ENCODE data around the gene SGPL1.
"Not testable (repeated sequence)": the region's sequence is repeated elsewhere in the genome, so short reads cannot be mapped to it uniquely, and the experiment has no call there.

SGPL1 gene

DNA sequence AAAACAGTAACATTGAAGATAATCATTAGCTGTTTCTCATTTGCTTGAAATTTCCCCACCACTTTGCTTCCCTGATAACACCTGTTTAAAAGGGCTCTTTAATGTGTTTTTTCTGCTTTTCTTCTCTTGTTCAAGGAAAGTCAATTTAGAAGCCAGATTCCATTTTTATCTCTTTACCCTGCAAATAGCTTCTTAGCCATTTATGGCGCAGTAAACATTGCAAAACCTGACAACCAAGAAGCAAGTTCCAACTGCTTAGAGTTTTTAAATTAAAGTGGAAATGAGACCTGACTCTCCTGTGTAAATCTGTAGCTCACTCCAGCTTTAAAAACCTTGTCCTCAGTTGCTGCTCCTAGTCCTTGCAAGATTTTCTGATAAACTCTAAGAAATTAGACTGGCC lies 30.1 kb downstream of the SGPL1 start:
- DNase-seq = no peak

DNA sequence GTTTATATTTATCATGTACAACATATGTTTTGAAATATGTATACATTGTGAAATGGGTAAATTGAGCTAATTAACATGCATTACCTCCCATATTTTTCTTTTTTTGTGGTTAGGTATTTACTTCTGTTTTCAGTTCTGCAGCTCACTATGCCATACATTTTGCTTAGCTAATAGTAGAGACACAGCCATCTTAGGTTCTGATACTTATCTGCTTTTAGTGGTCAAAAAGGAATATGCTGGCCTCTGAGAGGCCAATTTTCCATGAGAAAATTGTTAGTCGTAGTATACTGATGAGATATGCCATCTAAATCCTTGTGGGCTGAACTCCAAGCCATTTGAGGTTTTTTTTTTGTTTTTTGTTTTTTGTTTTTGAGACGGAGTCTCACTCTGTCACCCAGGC lies 31.0 kb downstream of the SGPL1 start:
- DNase-seq = no peak

DNA sequence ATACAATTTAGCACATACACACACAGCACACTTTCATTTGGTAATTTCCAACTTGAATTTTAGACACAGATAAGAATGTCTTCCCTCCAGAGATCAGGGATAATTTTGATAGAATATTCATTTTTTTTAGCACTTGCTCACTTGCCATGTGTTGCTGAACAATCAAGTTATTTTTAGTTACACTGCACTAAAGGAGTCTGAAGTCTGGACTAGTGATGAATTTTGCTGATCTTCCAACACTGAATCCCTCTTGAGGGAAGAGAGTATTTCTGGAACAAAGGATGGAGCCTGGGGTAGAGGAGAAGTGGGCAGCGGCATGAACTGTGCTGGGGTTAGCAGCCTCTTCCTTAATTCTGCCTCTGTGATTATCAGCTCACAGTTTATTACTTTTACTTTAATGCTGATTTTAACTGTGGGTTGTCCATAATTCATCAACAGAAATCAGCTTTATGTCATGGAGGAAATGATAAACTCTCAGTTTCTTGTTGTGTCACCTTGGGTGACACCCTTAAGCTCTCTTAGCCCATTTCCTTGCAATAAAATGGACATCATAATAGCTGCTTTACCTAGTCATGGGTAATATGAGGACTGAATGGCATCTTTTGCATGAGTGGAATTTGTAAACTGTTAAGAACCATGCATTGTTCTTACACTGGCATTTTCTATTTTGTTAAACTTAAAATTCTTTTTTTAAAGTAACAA lies 32.1 kb downstream of the SGPL1 start:
- DNase-seq = no peak

DNA sequence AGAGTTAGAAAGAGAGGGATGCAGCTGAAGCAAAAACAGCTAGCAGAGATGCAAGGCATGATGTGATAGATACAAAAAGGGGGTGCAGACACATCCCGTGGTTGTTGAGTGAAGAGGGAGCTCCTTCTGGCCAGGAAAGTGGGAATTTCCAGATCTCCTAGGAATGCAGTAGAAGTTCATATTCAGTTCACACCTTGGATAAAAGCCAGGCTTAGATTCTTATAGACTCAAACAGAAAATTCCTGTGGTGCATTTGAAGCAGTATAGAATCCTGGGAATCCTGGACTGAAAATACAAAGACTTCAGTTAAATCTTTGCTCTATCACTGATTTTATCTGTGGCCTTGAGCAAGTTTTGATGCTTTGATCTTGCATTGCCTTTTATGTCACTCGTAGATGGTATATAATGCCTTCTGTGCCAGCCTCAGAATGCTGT lies 33.9 kb downstream of the SGPL1 start:
- DNase-seq = peak; percentile 78

DNA sequence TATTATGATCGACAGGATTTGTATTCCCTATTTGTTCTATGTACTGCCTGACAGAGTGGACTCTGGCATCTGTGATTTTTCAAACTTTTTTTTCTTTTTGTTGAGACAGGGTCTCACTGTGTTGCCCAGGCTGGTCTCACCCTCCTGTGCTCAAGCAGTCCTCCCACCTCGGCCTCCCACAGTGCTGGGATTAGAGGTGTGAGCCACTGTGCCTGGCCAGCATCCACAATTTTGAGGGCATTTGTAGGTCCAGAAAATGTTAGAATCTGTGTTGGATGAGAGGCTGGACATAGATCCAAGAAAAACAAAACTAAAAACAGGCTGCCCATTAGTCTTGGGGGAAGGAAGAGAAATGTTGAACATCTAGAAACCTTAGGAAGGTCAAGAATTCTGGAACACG lies 34.3 kb downstream of the SGPL1 start:
- DNase-seq = no peak

DNA sequence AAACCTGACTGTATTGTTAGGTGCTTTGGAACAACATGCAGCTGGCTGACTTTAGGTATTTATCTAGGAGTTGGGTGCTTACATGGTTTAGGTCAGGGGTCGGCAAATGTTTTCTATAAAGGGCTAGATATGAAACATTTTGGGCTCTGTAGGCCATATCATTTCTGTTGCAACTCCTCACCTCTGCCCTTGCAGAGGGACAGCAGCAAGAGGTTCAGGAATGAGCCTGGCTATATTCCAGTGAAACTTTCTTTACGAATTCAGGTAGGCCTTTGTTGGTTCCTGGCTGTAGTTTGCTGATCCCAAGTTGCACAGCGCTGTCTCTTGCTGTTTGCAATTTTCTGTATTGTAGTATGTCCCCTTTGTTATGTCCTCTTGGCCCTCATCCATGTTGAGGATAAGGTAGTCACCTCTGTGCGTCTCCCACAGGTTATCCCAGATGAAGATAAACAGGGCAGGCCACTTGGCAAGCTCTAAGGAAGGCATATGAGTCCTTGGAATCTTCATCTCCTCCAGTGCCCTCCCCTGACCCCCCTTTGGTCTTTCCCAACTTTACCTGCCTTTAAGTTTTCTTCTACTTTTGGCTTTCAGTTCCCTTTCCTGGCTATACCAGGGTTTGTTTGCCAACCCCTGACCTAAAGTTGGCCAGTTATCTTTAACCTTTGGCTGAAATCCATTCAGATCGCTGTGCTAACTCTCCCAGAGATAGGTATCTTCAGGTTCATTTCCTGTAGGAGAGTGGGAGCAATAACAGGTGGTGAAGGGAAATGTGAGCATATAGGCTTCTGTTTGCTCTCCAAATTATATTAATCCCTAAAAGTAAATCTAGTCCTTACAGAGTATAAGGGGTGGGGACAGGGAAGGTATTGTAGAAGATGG lies 36.1 kb downstream of the SGPL1 start:
- no peak for DNase-seq

DNA sequence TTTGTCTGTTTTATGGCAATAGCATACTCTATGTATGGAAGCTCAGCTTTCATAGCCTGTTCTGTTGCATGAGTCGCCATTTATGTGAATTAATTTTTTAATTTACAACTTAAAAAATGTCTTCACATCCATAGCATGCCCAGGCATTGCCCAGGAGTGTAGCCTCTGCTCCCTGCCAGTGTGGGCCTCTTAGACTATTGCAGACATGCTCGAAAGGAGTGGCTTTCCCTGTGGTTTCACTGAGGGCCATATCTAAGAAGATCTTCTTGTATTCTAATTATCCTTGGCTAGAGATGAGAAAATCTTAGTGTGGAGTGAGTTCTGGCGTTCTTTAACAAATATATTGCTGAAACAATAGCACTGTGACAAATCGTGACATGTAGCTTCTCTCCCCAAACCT lies 37.3 kb downstream of the SGPL1 start:
- no peak for DNase-seq

DNA sequence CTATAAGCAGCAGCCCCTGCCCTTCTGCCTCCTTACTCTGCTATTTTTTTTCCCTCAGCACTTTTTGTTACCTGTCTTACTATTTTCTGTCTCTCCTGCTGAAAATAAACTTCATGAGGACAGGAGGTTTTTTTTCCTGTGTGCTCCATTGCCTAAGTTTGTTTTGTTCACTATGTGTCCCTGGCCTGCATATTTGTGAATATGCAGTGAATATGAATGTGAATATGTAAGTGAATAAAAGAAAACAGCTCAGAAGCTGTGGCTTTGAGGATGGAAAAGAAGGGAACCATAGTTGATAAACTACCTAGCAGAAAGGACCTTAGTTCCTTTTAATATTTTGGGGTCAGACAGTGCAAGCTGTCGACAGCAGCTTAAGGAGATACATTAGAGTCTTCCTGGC lies 37.7 kb downstream of the SGPL1 start:
- no peak for DNase-seq

DNA sequence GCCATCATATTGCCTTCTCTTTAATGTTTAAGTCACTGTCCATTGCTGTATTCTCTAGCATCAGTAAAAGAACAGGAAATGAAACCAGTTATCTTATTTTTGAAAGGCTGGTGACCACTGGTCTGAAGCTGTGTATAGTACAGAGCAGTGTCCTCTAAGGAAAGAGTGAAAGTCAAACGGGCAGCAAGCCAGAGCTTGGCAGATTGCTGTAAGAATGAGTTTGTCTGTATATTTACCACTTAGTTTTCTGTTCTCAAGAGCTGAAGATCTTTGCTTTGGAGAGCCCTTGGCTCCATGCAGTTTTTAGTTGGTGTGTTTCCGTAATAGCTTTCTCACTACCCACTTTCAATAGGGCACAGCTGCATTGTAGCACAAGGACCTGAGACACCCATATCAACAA lies 40.7 kb downstream of the SGPL1 start:
- no peak for DNase-seq

DNA sequence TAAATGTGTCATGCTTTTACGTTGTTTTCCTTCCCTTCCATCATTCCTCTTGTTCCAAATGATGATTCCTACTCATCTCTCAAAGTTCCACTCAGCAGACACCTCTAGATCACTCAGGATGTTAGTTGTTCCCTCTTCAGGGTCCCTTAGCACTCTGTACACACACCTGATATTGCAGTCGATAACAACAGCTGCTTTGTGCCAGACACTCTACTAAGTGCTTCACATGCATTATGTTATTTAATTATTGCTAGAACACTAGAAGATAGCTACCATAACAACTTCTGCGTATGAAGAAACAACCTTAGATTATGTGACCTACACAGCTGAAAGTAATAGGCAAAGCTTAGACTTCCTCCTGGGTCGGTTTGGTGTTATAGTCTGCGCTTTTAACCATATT lies 43.0 kb downstream of the SGPL1 start:
- no peak for DNase-seq

DNA sequence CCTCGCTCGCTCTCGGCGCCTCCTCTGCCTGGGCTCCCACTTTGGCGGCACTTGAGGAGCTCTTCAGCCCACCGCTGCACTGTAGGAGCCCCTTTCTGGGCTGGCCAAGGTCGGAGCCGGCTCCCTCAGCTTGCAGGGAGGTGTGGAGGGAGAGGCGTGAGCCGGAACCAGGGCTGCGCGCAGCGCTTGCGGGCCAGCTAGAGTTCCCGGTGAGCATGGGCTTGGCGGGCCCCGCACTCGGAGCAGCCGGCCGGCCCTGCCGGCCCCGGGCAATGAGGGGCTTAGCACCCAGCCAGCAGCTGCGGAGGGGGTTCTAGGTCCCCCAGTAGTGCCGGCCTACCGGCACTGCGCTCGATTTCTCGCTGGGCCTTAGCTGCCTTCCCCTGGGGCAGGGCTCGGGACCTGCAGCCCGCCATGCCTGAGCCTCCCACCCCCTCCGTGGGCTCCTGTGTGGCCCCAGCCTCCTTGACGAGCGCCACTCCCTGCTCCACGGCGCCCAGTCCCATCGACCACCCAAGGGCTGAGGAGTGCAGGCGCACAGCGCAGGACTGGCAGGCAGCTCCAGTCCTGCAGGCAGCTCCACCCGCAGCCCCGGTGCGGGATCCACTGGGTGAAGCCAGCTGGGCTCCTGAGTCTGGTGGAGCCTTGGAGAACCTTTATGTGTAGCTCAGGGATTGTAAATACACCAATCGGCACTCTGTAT lies 45.9 kb downstream of the SGPL1 start:
- not testable (repeated sequence) for DNase-seq

DNA sequence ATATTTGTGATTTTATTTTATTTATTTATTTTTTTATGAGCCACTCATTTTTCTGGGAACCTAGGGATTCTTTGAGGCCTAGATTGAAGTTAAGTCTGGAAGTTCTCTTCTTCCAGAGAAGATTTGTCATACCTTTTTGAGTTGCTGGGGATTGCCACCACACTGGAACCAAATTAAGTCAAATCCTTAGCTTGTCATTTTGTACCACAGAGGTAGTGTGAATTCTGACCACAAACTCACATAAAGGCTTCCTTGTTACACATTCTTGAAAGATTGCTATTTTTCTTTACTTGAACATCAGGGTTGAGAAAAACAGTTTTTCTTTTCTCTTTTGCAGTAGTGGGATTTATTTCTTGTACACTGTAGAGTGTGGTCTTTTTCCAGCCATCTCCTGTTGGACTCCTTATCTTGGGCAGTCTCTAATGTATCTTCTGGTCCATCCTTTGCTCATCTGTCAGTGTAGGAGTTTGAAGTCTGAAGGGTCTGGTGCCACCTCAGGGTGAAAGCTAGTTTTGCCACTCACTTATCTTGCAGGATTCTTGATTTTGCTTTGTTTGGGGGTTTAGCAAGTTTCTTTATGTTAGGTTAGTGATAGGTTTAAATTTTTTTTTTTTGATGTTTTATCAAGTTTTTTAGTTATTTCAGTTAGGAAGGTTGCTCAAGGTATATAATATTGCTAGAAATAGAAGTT lies 47.9 kb downstream of the SGPL1 start:
- no peak for DNase-seq

DNA sequence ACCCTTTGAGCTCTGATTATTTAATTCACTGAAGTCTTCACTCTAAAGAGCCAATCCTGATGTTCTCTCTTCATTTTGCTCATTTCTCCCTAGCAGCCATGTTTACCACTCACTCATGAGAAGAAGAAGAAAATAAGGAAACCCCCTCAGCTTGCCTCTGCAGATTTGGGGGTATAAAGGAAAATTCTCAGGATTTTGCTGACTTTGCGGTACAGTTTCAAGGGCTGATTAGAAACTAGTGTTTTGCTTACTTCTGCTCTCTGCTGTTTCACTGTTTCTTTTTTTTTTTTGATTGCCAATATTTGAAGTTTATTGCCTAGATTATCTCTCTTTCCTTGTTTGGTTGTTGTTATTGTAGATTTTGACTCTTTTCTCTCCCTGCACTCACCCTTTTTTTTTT lies 49.2 kb downstream of the SGPL1 start:
- DNase-seq = no peak

DNA sequence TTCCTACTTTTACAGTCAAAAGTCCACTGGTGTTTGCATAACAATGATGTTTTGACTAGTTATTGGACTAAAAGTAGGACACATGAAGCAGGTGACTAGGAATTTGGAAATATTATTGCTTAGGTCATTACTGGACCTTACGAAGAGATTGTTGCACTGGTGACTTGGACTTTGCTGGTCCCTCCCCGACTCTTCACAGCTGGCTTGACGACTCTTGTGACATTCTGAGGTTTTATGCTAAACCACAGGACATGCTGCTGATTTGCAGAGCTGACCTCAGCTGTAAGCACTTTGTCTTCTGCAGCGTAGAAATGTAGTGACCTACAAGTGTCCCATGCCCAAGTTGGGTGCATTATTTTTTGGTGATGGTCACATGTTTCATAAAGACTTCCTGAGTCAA lies 50.7 kb downstream of the SGPL1 start:
- DNase-seq = no peak

DNA sequence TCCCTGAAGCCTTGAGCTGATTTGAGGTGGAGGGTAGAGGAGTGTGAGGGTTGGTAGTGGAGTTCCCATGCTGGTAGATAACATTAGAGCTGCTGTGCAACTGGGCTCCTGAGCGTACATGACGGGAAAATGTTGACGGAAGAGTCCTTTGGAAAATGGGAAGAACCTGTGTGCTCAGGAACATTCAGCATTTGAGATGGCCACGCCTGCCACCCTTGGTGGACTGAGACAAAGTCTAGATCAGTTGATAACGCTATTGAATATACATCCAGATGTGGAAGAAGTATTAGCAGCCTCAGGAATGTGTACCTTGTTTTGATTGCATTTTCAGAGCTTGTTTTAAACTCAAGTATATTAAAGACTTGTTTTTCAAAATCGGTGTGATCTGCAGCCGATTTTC lies 56.5 kb downstream of the SGPL1 start:
- no peak for DNase-seq

DNA sequence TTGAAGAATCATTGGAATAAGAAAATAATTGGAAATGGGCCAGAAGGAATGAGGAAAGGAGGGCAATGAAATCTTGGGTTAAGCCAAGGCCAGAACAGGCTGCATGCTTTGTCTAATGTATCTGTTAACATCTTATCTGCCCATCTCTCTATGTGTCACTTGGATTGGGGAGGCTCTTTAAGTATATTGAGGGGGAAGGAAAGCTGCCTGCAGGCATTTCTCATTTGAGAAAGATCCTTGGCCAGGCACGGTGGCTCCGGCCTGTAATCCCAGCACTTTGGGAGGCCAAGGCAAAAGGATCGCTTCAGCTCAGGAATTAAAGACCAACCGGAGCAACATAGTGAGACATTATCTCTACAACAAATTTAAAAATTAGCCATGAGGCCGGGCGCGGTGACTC lies 58.3 kb downstream of the SGPL1 start:
- DNase-seq = no peak

DNA sequence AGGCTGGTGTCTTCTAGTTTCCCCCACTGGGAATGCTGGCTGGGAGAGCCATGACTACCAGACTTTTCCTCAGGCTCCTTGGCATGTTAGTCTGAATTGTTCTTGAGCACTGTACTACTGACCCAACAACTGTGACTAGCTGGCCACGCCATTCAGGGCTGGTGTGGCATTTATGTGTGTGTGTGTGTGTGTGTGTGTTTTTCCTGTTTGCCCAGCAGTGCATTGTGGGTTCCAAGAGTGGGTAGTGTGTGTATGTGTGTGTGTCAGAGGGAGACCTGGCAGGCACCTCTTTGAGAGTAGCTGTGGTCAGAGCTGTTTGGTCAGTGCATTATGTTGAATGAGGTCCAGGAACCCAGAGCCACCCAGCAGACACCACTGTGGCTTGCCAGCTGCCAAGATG lies 63.5 kb downstream of the SGPL1 start:
- DNase-seq = no peak

DNA sequence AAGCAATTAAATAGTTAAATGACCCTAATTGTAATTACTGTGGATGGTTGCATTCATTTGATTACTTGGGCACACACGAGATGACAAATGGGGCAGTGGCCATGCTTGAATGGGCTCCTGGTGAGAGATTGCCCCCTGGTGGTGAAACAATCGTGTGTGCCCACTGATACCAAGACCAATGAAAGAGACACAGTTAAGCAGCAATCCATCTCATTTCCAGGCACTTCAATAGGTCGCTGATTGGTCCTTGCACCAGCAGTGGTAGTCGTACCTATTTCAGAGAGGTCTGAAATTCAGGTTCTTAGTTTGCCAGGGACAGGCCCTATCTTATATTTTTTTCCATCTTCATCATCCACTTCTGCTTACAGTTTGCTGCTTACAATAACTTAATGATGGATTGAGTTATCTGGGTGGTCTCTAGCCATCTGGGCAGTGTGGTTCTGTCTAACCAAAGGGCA lies 64.4 kb downstream of the SGPL1 start:
- peak; percentile 68 for DNase-seq

DNA sequence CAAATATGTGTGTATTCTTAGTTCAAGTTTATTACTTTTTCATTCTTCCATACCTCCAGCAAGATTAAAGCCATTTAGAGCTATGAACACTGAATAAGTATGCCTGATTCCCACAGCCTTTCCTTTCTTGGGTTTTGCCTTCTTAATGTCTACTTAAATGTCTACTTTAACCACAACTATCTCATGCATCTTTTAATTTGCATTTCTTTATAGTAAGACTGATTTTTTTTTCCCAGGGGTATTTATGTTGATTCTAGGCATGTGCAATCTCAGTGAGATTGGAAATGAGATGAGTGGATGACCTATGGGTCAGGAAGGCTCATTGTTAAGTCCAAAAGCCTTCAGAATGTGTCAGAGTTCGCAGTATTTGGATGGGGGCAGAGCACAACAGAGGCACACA lies 69.0 kb downstream of the SGPL1 start:
- no peak for DNase-seq

DNA sequence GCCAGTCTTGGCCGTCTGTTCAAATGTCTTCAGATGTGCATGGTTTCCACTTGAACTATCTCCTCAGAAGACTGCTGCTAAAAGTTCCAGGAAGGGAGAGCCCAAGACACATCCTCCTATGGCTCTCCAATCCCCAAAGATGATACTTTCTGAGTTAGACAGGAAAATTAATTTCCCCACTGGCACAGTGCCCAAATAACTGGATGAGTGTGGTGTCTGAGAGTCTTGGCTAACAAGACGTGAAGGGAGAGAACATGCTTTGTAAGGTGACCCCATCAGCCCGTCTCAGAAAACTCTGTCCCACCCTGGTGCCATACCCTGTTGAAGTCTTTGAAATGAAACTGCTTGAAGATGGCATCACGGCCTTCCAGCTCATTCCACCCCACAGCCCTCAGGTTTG lies 69.7 kb downstream of the SGPL1 start:
- no peak for DNase-seq

DNA sequence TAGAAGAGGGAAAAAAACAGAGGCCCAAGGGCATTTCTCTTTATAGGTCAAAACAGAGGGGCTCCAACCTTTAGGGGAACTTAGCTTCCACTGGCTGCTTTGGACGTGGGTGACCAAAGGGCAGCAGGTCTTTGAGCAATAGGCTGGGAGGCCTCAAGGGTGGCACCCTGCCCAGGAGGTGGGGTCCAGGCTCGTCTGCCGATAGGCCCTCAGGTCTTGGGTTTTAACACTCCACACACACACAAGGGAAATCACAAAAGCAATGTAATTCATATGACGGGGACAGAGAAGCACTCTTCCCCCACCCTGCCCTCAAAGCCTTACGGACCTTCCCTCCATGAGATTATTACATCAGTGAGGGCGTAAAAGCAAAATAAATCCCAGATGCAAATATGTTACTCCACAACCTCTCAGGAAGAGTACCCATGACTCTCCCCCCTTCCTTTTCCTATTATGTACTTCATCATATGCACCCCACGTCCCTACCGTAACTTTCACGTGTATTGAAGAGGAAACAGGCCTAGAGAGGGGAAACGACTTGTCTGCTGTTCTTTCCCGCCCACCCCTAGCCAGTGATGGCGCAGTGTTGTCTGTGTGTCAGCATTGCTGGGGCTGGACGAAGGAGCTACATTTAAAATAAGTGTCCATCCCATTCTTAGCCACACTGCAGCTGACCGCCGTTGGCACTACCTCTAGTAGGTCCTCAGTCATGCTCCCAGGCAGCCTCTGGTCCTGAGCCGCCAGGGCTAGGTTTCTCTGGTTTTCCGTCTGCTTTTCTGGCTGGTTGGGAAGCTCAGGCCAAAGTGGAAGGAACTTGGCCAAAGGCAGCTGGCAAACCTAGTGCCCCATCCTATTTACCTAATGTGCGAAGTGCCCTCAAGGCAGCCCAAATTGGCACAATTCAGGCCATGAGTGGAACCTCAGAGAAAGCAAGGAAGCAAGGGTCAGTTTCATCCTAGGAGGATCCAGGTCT lies 70.5 kb downstream of the SGPL1 start:
- no peak for DNase-seq
